HuH-7 (cell line): ENCODE results near the gene CADM3.

Experiments used
- DNase-seq: peaks from one replicate; pipeline ENCODE4 v3.0.0; 2011; ENCODE audit warnings: low spot score

The CADM3 gene, protein sequence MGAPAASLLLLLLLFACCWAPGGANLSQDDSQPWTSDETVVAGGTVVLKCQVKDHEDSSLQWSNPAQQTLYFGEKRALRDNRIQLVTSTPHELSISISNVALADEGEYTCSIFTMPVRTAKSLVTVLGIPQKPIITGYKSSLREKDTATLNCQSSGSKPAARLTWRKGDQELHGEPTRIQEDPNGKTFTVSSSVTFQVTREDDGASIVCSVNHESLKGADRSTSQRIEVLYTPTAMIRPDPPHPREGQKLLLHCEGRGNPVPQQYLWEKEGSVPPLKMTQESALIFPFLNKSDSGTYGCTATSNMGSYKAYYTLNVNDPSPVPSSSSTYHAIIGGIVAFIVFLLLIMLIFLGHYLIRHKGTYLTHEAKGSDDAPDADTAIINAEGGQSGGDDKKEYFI

DNA sequence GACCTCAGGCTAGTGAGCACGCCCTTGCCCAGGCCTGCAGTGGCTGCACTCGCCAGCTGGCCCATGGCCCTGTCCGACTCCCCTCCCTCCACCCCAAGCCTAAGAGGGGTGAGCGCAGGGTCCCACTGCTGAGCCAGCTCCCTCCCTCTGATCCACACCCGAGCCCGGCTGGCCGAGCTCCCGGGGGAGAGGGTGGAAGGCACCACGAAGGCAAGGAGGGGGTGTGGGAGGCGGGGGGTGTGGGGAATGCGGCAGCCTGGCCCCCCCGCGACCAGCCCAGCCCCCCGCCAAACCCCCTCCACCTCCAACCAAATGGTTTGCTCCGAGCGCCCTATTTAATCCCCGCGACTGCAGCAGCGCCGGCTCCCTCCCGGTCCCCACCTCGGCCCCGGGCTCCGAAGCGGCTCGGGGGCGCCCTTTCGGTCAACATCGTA, at the start of gene CADM3:
Gene CADM3 (plus strand): TSS at position 362 of the 434 bp plus-strand sequence. CDS start 151 bp downstream, outside the sequence.
- DNase-seq: no peak

DNA sequence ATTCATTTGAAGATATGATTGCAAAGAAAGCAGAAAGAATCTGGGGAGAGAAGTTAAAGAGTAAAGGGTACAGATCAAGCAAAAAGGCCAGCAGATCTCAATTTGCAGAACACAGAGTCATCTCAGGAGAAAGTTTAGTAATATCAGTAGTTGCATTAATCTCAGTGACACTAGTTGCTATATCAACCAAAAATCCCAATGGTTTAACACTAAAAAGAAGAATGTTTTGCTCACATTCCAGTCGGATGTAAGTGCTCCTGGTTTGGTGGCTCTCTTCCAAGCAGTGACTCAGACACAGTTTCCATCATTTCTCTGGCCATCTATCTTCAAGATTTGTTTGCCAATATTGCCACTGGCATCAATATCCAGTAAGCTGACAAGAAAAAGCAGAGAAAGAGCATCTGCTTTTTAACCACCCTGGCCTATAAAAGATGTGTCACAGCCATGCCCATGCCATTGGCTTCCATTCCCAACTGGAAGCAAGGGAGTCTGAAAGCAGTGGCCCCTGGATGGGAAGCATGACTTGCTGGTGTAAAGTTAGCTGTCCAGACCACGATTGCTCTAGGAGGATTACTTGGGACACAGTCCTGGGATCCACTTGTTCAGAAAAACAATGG, 49.3 kb upstream of the CADM3 start:
- DNase-seq: no peak

DNA sequence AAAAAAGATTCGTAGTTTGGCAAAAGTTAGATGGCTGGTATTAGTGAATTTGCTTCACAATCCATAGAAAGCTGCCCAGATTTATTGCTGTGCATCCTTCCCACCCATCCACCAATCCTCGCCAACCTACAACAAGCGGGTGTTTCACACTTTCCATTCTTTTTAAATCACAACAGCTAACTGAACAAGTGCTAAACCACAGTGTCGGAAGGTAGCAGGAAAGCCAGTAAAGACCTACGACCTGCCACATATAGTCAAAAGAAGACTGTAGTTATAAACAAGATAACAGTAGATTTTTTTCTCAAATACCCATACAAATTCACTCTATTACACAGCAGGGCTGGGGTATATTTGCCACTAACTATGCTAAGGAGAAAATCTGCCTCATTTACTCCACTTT, 47.8 kb upstream of the CADM3 start:
- DNase-seq: no peak

DNA sequence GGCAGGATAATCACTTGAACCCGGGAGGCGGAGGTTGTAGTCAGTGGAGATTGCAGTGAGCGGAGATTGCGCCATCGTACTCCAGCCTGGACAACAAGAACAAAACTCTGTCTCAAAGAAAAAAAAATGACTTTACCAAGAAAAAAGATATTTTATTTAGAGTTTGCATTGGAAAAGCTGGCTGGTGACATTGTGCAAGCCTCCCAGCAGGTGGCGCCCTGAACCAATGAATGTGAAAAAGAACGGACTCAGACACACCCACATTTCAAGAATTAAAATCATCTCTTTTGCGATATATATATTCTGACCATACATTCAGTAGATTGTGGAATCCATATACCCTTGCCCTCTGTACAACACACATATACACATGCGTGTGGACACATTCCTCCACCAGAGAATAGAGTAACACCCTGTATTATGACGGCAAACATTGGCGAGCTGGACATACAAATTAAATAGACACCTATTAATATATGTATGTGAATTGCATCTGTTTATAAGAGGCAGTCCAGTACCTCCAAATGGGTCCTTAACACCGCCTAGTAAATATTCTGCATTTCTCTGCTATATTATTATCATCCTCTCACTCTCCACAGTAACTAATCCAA, 39.0 kb upstream of the CADM3 start:
- DNase-seq: peak; percentile 17

DNA sequence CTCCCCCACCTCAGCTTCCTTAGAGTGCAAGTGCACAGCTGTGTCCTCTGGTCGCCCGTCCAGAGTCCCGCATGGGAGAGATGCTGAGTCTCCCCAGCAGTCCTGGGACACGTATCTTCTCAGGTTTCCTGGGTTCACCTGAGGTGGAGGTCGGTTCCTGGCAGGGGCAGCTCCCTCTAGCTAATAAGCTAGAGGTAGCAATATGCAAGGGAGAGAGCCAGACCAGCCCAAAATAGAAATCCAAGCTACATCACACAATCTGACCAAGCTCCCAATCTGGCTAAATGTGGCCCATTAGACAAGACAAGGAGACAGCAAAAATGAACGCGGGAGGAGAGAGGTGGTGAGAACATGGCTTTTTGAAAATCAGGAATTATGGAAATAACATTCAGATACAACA, 30.9 kb upstream of the CADM3 start:
- DNase-seq: no peak

DNA sequence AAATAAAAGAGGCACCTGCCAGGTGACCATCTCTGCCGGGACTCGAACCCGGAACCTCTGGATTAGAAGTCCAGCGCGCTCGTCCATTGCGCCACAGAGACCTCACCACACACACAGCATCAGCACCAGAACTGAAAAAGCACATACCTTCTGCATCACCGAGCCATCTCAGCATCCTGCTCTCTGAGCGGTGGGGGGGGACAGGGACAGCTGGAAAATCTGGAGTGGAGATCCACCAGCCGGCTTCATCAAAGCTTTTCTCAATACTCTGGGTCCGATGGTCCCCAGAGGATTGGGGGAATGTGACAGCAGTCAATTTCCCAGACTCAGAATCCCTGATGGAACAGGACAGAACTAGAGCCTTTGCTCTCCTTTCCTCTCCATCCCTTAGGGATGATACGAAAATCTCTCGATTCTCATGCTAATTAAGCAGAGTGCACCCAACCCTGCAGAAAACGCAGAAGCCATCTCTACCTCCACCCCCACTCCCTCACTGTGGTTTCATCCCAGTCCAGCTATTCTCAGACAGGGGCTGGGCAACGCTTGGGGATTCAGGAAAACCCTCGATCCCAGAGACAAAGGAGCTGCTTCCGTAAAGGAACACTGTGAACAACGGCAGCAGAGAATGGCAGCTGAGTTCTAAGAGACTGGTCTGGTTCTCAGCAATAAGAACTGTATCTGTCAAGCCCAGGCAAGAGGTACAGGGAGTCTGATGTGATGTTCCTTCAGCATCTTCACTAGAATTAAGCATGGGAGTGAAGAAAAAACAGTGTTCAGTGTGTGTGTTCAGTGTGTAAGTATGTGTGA, 29.6 kb upstream of the CADM3 start:
- DNase-seq: no peak

DNA sequence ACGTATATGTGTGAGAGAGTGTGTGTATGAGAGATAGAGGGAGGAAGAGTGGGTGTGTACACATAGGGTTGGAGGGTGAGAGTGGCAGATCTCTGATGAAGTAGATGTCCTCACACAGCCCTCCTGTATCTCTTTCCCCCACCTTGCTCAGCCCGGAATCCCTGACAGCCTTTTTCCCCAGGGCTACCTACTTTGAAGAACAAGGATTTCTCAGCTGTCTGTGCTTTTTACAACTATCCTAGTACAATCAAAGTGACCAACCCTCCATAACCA, 29.1 kb upstream of the CADM3 start:
- no peak for DNase-seq

DNA sequence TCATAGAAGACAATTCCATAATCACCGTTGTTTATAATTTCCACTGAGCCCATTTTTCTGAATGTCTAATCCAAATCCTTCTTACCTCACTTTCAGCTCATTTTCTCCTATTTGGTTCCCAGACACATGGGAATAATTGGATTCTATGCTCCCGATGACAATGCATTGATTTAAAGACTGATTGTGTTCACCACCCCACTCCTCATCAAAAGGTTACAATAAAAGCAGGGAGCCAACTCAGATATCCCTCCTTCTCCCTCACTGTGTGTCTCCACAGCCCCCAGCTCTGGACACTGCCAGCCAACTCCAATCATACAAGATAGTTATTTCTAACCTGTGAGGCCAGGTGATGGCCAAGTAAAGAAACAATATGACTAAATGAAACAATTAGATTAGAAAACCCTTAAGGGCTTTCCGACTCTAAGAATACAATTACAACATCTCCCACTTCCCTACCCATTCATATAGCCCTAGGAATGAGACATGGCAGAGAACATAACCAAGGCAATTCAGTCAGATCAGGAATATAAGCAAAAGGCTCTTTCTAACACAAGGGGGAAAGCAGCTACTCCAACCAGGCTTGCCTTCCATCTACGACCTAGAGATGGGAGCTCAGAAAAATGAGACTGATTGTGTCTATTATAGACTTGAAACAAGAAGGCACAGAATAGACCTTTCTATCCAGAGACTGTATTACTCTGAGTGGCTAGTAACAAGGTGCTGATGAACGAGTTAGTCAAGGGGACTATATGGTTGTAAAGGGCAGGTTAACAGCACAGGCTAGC, 28.5 kb upstream of the CADM3 start:
- DNase-seq: no peak

DNA sequence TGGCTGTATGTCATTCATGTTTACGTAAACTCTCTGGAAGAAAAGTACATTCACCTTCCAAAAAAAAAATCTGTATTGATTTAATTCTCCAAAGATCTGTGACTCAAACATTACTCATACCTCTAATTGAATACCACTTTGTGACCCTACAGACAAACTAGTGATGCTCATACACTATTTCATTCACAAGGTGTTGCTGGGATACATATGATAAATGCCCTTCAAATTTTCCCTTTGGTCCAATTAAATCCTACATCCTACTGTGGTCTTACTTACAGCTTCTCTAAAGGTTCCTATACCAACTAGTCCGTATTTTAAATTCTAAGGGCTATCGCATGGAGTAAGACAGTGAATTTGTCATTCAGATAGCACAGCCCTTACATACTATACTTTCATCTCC, 26.8 kb upstream of the CADM3 start:
- DNase-seq: no peak

DNA sequence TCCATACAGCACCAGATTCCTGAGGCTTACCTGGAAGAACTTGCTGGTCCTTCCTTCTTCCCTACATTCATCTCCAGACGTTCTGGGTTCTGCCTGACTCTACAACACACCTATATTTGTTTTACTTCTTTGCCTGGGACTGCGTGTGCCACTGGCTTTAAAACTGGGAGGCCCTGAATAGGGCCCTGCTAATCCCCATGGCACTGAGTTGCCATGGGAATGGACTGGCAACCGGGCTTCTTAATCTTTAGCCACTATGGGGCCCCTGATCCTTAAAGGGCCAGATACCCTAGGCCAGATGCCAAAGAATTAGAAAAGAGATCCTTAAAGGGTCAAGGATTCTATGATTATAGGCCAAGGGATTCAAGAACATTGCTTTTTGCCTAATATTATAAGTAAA, 24.4 kb upstream of the CADM3 start:
- no peak for DNase-seq

DNA sequence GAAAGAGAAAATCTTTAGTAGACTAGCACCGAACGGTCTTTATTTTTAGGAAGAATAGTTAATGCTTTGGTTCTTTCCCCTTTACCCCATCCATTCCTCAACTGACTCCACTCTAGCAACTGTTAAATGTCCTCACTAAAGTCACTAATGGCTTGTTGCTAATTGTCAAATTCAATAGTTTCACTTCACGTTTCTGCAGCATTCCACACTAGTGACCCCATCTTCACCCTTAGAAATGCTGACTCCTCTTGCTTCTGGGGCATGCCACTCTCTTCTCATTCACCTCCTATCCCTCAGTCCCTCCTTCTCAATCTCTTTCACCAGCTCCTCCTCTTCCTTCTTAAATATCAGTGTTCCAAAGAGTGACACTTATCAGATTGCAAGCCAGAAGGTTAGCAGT, 19.4 kb upstream of the CADM3 start:
- DNase-seq: no peak

DNA sequence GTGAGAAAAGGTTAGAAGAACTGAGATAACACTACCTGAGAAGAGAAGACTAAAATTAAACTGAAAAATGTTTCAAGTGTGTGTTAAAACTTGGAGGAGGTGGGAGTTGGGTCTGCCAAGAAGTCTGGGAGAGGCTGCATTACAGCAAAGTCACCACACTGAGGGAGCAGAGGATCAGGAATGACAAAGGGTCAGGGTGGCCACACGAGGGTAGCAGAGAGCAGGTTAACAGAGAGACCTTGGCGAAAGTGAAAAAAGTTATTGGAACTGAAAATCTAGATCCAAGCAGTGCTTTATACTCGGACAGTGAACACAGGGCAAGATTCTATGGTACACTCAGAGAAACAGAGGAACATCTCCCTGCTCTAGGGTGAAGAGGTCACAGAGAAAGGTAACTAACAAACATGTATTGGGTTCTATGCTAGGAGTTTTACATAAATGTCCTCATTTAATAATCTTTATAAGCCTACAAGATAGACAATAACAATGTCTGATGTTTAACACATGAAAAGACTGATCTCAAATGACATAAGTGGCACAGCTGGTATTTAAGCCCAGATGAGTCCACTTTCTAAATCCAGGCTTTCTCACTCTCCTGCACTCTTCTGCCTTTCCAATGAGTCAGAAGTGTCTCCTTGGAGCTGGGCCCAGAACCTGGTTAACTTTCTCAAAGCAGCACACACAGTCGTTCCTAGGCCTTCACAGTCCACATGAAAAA, 10.3 kb upstream of the CADM3 start:
- peak; percentile 56 for DNase-seq

DNA sequence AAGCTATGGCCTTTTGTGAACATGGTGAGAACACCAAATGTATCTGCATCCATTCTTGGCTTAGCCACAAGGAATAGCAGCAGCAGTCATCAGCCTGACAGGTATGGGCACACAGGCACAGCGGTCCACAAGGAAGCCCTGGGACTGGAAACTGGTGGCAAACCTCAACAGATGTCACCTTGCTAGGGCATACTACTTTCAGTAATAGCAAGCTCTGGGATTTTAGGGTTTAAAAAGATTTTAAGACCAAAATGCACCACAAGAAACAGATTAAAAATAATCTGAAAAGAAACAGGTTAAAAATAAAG, 9.7 kb upstream of the CADM3 start:
- no peak for DNase-seq

DNA sequence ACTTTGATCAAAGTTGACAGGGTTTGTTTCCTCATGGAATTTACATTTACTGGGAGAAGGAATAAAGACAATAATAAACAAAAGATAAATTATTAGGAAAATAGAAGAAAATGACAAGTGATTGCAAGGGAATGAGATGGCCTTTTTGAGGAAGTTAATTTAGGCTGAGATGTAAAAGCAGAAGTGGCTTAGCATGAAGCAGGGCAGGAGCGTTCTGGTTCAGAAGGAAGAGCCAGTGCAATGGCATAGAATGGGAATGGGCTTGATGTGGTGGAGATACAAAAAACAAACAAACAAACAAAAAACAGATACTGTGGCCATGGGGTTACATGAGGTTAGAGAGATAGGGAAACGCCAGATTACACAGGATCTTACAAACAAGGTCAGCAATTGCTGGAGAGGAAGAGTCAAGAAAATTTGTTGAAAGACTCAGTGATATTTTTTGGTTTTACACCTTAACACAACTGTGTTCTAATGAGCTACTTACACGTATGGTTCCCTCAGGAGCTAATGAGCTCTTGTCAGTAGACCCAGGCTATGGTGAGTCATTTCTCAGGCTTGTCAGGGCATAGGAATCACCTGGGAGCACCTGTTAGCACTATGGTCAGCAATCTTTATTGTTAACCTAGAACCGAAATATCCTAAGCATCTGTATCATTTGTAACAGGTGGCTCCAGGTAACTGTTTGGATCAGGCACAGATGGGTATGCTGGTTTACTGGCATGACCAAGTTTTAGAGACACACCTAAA, 8.7 kb upstream of the CADM3 start:
- DNase-seq: no peak

DNA sequence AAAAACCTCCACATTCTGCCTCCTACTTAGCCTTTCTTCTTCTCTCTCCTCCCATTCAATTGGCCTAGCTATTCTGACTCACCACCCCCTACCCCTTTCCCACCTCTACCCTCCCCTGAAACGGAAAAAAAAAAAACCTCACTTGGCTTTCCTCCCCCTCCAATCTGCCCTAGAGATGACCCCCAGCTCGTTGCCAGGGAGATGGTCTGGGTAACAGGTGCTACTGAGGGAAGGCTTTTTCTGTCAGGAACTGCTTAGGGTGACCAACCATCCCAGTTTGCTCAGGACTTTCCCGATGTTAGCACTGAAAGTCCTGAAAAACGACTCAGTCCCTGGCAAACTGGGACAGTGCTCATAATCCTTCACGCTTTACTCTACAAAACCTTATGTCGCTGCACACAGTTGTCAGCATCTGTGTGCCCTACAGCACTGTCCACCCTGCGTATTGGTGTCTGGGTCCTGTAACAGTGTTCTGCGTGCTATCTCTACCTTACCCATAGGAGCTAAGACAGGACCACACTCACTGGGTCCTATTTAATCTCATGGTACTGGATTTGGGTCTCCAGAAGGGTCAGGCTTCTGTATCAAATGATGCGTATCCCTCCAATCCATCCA, 7.7 kb upstream of the CADM3 start:
- no peak for DNase-seq

DNA sequence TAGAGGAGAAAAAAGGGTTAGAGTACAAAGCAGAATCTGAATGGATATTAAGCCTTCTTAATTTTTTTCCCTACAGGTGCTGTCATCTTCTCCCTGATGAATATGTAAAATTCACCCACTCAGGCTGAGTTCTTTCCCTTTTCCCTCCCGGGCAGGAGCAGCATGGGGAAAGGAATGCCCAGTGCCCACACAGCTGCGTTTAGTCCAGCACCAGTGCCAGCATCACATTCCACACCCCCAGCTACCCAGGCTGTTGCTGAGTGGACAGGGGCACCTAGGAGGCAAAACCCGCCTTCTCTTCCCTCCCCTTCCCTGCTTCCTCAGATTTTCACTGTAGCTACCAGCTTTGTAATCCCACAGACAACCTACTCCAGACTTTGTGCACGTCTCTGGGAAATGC, 3.4 kb upstream of the CADM3 start:
- DNase-seq: no peak

DNA sequence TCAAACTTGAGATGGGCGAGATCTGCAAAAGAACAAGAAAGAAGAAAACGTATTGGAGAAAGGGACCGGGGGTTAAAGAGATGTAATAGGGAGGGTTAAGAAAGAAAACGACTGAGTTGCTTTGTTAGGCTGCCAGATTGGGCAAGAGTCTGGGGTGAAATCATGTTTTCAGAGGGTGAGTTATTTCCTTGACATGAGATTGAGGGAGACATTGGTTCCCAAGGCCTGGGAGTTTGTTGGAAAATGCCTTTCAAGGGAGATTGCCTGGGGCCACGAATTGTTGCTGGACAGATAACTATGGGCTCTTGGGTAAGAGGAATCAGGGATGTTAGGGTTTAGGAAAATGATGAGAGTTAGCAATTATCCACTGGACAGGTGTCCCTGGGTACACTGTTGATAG, 776 bp upstream of the CADM3 start:
- no peak for DNase-seq

DNA sequence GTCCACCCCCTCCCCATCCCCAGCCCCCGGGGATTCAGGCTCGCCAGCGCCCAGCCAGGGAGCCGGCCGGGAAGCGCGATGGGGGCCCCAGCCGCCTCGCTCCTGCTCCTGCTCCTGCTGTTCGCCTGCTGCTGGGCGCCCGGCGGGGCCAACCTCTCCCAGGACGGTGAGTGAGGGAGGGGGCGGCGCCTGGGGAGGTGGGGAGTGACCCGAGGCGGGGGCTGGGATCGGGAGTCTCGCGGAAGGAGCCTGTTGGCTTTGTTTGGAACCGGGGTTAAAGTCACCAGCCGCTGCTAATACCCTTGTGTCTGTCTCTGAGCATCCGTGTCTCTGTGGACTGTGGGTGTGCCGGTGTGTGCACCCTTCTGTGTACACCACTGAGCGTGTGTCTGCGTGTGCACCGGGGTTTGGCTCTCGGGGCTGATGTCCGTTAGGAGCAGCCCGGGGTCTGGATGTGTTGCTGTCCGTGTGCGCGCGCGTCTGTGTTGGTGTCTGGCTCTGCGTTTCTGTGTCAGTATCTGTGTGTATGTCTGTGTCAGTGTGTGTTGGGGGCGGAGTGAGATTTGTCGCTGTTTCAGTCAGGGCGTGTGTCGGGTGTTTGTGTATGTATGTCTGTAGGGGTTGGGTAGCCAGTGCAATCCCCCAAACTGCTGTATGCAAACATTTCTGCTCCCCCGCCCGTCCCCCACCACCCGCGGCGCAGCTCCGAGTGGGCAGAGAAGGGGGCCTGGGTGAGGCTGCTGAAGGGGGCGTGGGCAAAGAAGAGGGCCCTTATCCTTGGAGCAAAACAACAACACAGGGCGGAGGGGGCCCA, 480 bp downstream of the CADM3 start:
- DNase-seq: no peak

DNA sequence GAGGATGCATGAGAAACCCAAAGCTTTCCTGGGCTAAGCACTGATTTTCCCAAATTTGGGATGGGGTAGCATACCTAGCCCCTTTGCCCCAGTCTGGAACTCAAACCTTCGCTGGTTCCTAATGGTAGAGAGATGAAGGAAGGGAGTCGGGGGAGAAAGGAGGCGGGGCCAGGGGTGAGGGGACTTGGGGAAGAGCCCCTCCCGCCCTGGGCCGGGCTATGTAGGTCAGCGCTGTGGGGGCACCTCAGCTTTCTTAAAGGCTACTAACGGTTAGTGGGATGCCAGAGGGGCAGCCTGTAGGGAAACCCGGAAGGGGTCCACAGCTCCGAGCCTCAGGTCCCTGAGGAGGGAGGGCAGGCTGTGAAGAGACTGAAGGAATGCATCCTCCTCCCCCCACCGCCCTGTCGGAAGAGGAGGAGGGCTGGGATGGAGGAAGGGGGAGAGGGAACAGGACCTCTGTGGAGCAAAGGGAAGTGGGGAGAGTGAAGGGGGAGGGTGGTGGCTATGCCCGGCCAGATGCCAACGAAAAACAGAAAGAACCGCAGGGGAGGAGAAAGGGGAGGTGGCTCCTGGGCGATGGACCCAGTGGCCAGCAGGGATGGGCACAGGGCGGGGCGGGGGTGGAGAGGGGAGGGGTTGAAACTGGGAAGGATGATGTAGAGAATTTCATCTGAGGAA, 1.3 kb downstream of the CADM3 start:
- DNase-seq: no peak
